CD14-positive monocyte (primary cell): ENCODE results near the gene PREX1. TPM values are rescaled to one million over a fixed set of nuclear protein-coding genes. Genes with fewer than 3 reads are reported as not detected.

Experiments used
- DNase-seq, 3 donors: peaks; one replicate each; pipeline ENCODE4 v3.0.0-alpha.2; 2011 to 2022
- H2AFZ ChIP-seq: 2 replicates; pipeline ENCODE4 v1.6.0; 2012; ENCODE audit warnings: mild to moderate bottlenecking, low read depth, low read length, inconsistent platforms; ENCODE audit not compliant: insufficient read depth, poor library complexity, severe bottlenecking
- H3K27ac ChIP-seq, 2 donors: 1 replicate in 1 of 2; 2 replicates in 1 of 2; pipeline ENCODE4 v1.5.1; 2012 to 2013; ENCODE audit warnings: low read length in 2 of 2, control low read depth in 1 of 2, inconsistent platforms in 1 of 2, low read depth in 1 of 2, mild to moderate bottlenecking in 1 of 2
- H3K27me3 ChIP-seq, 2 donors: one replicate each; pipeline versions ENCODE4 v1.6.0 to v1.6.1; 2011 to 2013; ENCODE audit warnings: low read length in 2 of 2; ENCODE audit not compliant: control insufficient read depth in 2 of 2, insufficient read depth in 2 of 2
- H3K36me3 ChIP-seq, 2 donors: replicated peaks in 1 of 2; 1 replicate in 1 of 2; 2 replicates in 1 of 2; pipeline versions ENCODE4 v1.5.1 to v1.6.1; 2012 to 2013; ENCODE audit warnings: low read length in 2 of 2, control low read depth in 1 of 2, inconsistent platforms in 1 of 2, mild to moderate bottlenecking in 1 of 2; ENCODE audit not compliant: insufficient read depth in 2 of 2, control insufficient read depth in 1 of 2
- H3K4me1 ChIP-seq, 2 donors: 1 replicate in 1 of 2; 2 replicates in 1 of 2; pipeline versions ENCODE4 v1.5.1 to v1.6.1; 2012 to 2013; ENCODE audit warnings: low read length in 2 of 2, control low read depth in 1 of 2, inconsistent platforms in 1 of 2, mild to moderate bottlenecking in 1 of 2, moderate library complexity in 1 of 2; ENCODE audit not compliant: insufficient read depth in 2 of 2, control insufficient read depth in 1 of 2
- H3K4me2 ChIP-seq: replicated peaks from 2 replicates; pipeline ENCODE3; 2012; ENCODE audit warnings: low read length, moderate library complexity, mild to moderate bottlenecking; ENCODE audit not compliant: poor library complexity, severe bottlenecking; ENCODE audit errors: extremely low read depth
- H3K4me3 ChIP-seq, 3 experiments: fragments of 200-600 bp in 1 of 3; sonication (generic) in 1 of 3; replicated peaks in 1 of 3; 1 replicate in 2 of 3; 2 replicates in 1 of 3; pipeline ENCODE4 v1.5.1; 2011 to 2013; ENCODE audit warnings: low read length in 3 of 3, mild to moderate bottlenecking in 3 of 3, control low read depth in 2 of 3, low read depth in 2 of 3, inconsistent platforms in 1 of 3, moderate library complexity in 1 of 3
- H3K79me2 ChIP-seq: 2 replicates; pipeline ENCODE4 v1.6.0; 2012; ENCODE audit warnings: mild to moderate bottlenecking, control low read depth, inconsistent platforms, low read length, moderate library complexity; ENCODE audit not compliant: insufficient read depth
- H3K9ac ChIP-seq: 2 replicates; pipeline ENCODE4 v1.6.0; 2017; ENCODE audit warnings: low read length, mild to moderate bottlenecking; ENCODE audit not compliant: insufficient read depth, poor library complexity, severe bottlenecking
- H3K9me3 ChIP-seq, 2 donors: replicated peaks in 1 of 2; 1 replicate in 1 of 2; 2 replicates in 1 of 2; pipeline versions ENCODE4 v1.5.1 to v1.6.1; 2012 to 2013; ENCODE audit warnings: low read length in 2 of 2, control low read depth in 1 of 2; ENCODE audit not compliant: control insufficient read depth in 1 of 2, insufficient read depth in 1 of 2
- H4K20me1 ChIP-seq: 2 replicates; pipeline ENCODE4 v1.6.0; 2012; ENCODE audit warnings: mild to moderate bottlenecking, low read length, control low read depth, moderate library complexity; ENCODE audit not compliant: insufficient read depth
- H3K27ac Mint-ChIP-seq, 7 donors: one replicate each; pipeline ENCODE4 v1.8.0; 2020; ENCODE audit warnings: mild to moderate bottlenecking in 7 of 7, mixed read lengths in 7 of 7, moderate library complexity in 6 of 7, inconsistent platforms in 2 of 7
- H3K27me3 Mint-ChIP-seq, 3 donors: one replicate each; pipeline ENCODE4 v1.8.0; 2021 to 2022; ENCODE audit warnings: low read depth in 3 of 3, mild to moderate bottlenecking in 3 of 3, mixed read lengths in 3 of 3, moderate library complexity in 3 of 3, inconsistent platforms in 1 of 3
- H3K36me3 Mint-ChIP-seq, 2 donors: one replicate each; pipeline ENCODE4 v1.8.0; 2020; ENCODE audit warnings: mixed read lengths in 2 of 2, inconsistent platforms in 1 of 2, mild to moderate bottlenecking in 1 of 2
- H3K4me1 Mint-ChIP-seq: one replicate; pipeline ENCODE4 v1.8.0; 2020; ENCODE audit warnings: mild to moderate bottlenecking, mixed read lengths
- H3K4me3 Mint-ChIP-seq, 2 donors: one replicate each; pipeline ENCODE4 v1.8.0; 2020; ENCODE audit warnings: mild to moderate bottlenecking in 2 of 2, mixed read lengths in 2 of 2, moderate library complexity in 1 of 2
- H3K9me3 Mint-ChIP-seq, 7 donors: one replicate each; pipeline ENCODE4 v1.8.0; 2020 to 2022; ENCODE audit warnings: mixed read lengths in 7 of 7, mild to moderate bottlenecking in 6 of 7, moderate library complexity in 6 of 7, inconsistent platforms in 2 of 7
- CTCF ChIP-seq: fragments of 200-600 bp; IDR thresholded peaks from one replicate; pipeline ENCODE4 v1.8.0; 2022; ENCODE audit warnings: antibody characterized with exemption, mild to moderate bottlenecking
- WGBS: methylation state at CpG from one replicate; pipeline ENCODE4 v1.1.5; 2013; ENCODE audit warnings: missing lambda C conversion rate; ENCODE audit not compliant: insufficient coverage; 5-methylcytosine and 5-hydroxymethylcytosine counted together
- intact Hi-C, 2 donors: fragments of 100-400 bp; cut with micrococcal nuclease; formaldehyde crosslinking; loops; one replicate each; pipeline versions ENCODE4 v1.15.0 to v1.15.1; 2023
- polyA plus RNA-seq, 3 donors: library from polyadenylated mRNA; depleted of rRNA in 1 of 3; unstranded in 2 of 3; stranded (reverse) in 1 of 3; fragments of 300-500 nt in 2 of 3; fragments of >200 nt in 1 of 3; fragmentation: Illumina TruSeq in 2 of 3; gene quantifications; 1 replicate in 2 of 3; 2 replicates in 1 of 3; pipeline ENCODE4 v1.2.3, GENCODE V29; 2012 to 2021

PREX1 gene
- polyA plus RNA-seq, 3 donors: 24.3 to 114 (median 27.5) TPM

GRCh38 chr20:48785256-48785655 lies 42.5 kb downstream of the PREX1 start:
- H3K9me3 Mint-ChIP-seq: no peaks in the 10 kb centered on the region
- Histone ChIP-seq H3K27ac (peak overlapping the region in 1 of 2 donors; percentile 96), H2AFZ (no peak overlapping the region), H3K9ac (no peak overlapping the region), H3K4me3 (no peak overlapping the region), H3K9me3 (no peaks in the 10 kb centered on the region), H3K27me3 (no peaks in the 10 kb centered on the region), H3K79me2 (peaks cover 95% of the 10 kb centered on the region), H3K4me1 (peaks cover 84 to 97% of the 10 kb centered on the region in 2 donors), H3K4me2 (no peak overlapping the region), H4K20me1 (peaks cover 100% of the 10 kb centered on the region), H3K36me3 (peaks cover 7 to 8% of the 10 kb centered on the region in 2 donors)
- DNase-seq: no peak
- intact Hi-C loops: loop anchor here (5.0 kb wide), 3 partner anchors 33 to 122 kb away; no protein-coding TSS in a partner anchor
- H3K4me3 Mint-ChIP-seq: no peak overlapping the region
- H3K27me3 Mint-ChIP-seq: peaks cover 0 to 5% (median 3%) of the 10 kb centered on the region in 3 donors
- H3K27ac Mint-ChIP-seq: peak overlapping the region; percentile 36 to 98 (median 95)
- WGBS: 97% methylated on average over 6 of the region's 6 CpGs
- H3K4me1 Mint-ChIP-seq: peaks cover 65% of the 10 kb centered on the region
- no peak for TF ChIP-seq CTCF
- peaks cover 32 to 33% of the 10 kb centered on the region in 2 donors for H3K36me3 Mint-ChIP-seq

- 86% methylated on average over 2 of the region's 5 CpGs for WGBS
- TF ChIP-seq CTCF: no peak
- H3K36me3 ChIP-seq: peaks cover 7 to 8% of the 10 kb centered on the region in 2 donors
- Mint-ChIP-seq H3K27me3 (peaks cover 0 to 5% (median 3%) of the 10 kb centered on the region in 3 donors), H3K4me3 (no peak overlapping the region), H3K9me3 (peaks cover 0 to 4% (median 0%) of the 10 kb centered on the region in 7 donors), H3K36me3 (peaks cover 28 to 30% of the 10 kb centered on the region in 2 donors), H3K4me1 (peaks cover 60% of the 10 kb centered on the region), H3K27ac (peak overlapping the region in 5 of 7 donors; percentile 46 to 73 (median 68))
- H2AFZ ChIP-seq: no peak overlapping the region
- H3K27ac ChIP-seq: peak overlapping the region; percentile 12 to 71
- H4K20me1 ChIP-seq: peaks cover 100% of the 10 kb centered on the region
- no peak for DNase-seq
- peaks cover 95% of the 10 kb centered on the region for H3K79me2 ChIP-seq
- H3K27me3 ChIP-seq: no peaks in the 10 kb centered on the region
- no peak overlapping the region for H3K4me2 ChIP-seq
- H3K9me3 ChIP-seq: no peaks in the 10 kb centered on the region
- intact Hi-C loops: no loop called here
- H3K4me1 ChIP-seq: peaks cover 74 to 95% of the 10 kb centered on the region in 2 donors
- H3K9ac ChIP-seq: no peak overlapping the region
- no peak overlapping the region for H3K4me3 ChIP-seq
Measured at GRCh38 chr20:48784273-48784641, 43.5 kb downstream of the PREX1 start.
